K562 (cell line): ENCODE results near the gene PPP2R2B. TPM values are rescaled to one million over a fixed set of nuclear protein-coding genes. Genes with fewer than 3 reads are reported as not detected.

Experiments
- ATAC-seq: fragments of 200-7000 bp; cut with Tn5 transposase; 3 replicates; pipeline ENCODE4 v1.9.1; 2020; ENCODE audit warnings: moderate library complexity
- BruUV-seq: library from RNA; stranded (reverse); fragments of 400-500 nt; replicated peaks from 2 replicates; lab custom pipeline; 2021; lab: Mats Ljungman, UMichigan
- CTCF ChIA-PET: fragments of 300-600 bp; formaldehyde crosslinking; extraction: SDS; loops from one replicate; lab custom pipeline; 2021; ENCODE audit warnings: low intra/inter-chr PET ratio; lab: Yijun Ruan, JAX
- POLR2A ChIA-PET: fragments of 300-600, 350-650 bp; sonication (Branson Sonifier 250); formaldehyde crosslinking; extraction: SDS; loops from one replicate; lab custom pipeline; 2021; ENCODE audit warnings: antibody characterized with exemption, inconsistent platforms; lab: Yijun Ruan, JAX
- DNase-seq, 4 experiments: peaks; one replicate each; pipeline versions ENCODE4 v3.0.0 to v3.0.0-alpha.2; 2011 to 2018; ENCODE audit warnings: low spot score in 3 of 4, mixed read lengths in 3 of 4; ENCODE audit errors: extremely low read depth in 1 of 4
- FAIRE-seq: peaks from 2 replicates; lab custom pipeline; 2011; peaks lifted over from hg19 to GRCh38; lab: Jason Lieb, UNC
- H2AFZ ChIP-seq: 2 replicates; pipeline ENCODE4 v1.6.0; 2011; ENCODE audit warnings: low read depth, low read length, control low read depth, inconsistent platforms
- H3K27ac ChIP-seq: fragments of 200-600 bp; 3 replicates; pipeline ENCODE4 v1.8.0; 2011; ENCODE audit warnings: low read depth, mild to moderate bottlenecking, control low read depth, inconsistent platforms, low read length, moderate library complexity, mixed read lengths; ENCODE audit errors: extremely low read depth
- H3K27me3 ChIP-seq, 2 experiments: fragments of 300-600 bp in 1 of 2; 2 replicates in 1 of 2; 3 replicates in 1 of 2; pipeline versions ENCODE4 v1.6.0 to v1.8.0; 2011; ENCODE audit warnings: inconsistent platforms in 2 of 2, low read length in 2 of 2, mild to moderate bottlenecking in 1 of 2, mixed read lengths in 1 of 2, moderate library complexity in 1 of 2; ENCODE audit not compliant: control insufficient read depth in 2 of 2, insufficient read depth in 2 of 2
- H3K36me3 ChIP-seq: fragments of 300-600 bp; 3 replicates; pipeline ENCODE4 v1.8.0; 2011; ENCODE audit warnings: mild to moderate bottlenecking, low read length, inconsistent platforms; ENCODE audit not compliant: control insufficient read depth, insufficient read depth
- H3K4me1 ChIP-seq, 2 experiments: fragments of 200-600 bp in 1 of 2; replicated peaks in 1 of 2; 2 replicates in 1 of 2; 3 replicates in 1 of 2; pipeline versions ENCODE4 v1.5.1 to v1.8.0; 2011; ENCODE audit warnings: inconsistent platforms in 2 of 2, low read length in 2 of 2, mild to moderate bottlenecking in 1 of 2, mixed read lengths in 1 of 2, moderate library complexity in 1 of 2; ENCODE audit not compliant: control insufficient read depth in 2 of 2, insufficient read depth in 2 of 2
- H3K4me2 ChIP-seq: 2 replicates; pipeline ENCODE4 v1.6.1; 2011; ENCODE audit warnings: low read length, control low read depth, inconsistent platforms, mixed read lengths; ENCODE audit not compliant: insufficient read depth
- H3K4me3 ChIP-seq: fragments of 200-600 bp; sonication (generic), shearing (Covaris generic); 2 replicates; pipeline ENCODE4 v1.5.1; 2016; ENCODE audit warnings: control low read depth, inconsistent platforms
- H3K79me2 ChIP-seq: fragments of 200-600 bp; 3 replicates; pipeline ENCODE4 v1.8.0; 2011; ENCODE audit warnings: low read length, inconsistent platforms; ENCODE audit not compliant: control insufficient read depth, insufficient read depth
- H3K9ac ChIP-seq, 2 experiments: 2 replicates each; pipeline versions ENCODE4 v1.6.0 to v1.6.1; 2011; ENCODE audit warnings: low read depth in 2 of 2, low read length in 2 of 2, control low read depth in 1 of 2, inconsistent platforms in 1 of 2, mild to moderate bottlenecking in 1 of 2, mixed read lengths in 1 of 2; ENCODE audit not compliant: insufficient read depth in 1 of 2
- H3K9me1 ChIP-seq: one replicate; pipeline ENCODE4 v1.6.0; 2011; ENCODE audit warnings: inconsistent platforms, mild to moderate bottlenecking, low read length, moderate library complexity; ENCODE audit not compliant: control insufficient read depth, insufficient read depth
- H3K9me3 ChIP-seq: replicated peaks from 2 replicates; pipeline ENCODE4 v1.5.1; 2011; ENCODE audit warnings: low read depth, low read length, inconsistent platforms; ENCODE audit not compliant: control insufficient read depth, insufficient read depth
- H4K20me1 ChIP-seq: replicated peaks from 2 replicates; pipeline ENCODE4 v1.6.1; 2011; ENCODE audit warnings: low read length, inconsistent platforms, mixed read lengths; ENCODE audit not compliant: control insufficient read depth, insufficient read depth
- NFIC ChIP-seq: fragments of 450-650 bp; IDR thresholded peaks from 2 replicates; pipeline ENCODE4 v1.6.1; 2017; ENCODE audit warnings: mild to moderate bottlenecking, inconsistent platforms
- RERE ChIP-seq: sonication (generic); formaldehyde crosslinking; IDR thresholded peaks from 2 replicates; pipeline ENCODE4 v1.8.0; 2023; ENCODE audit warnings: missing genetic modification reagents, mild to moderate bottlenecking, borderline replicate concordance
- THAP12 ChIP-seq: fragments of 250-450 bp; sonication (Bioruptor Pico); IDR thresholded peaks from 2 replicates; pipeline ENCODE4 v1.9.0; 2021; ENCODE audit warnings: mild to moderate bottlenecking, inconsistent platforms
- ZEB2 ChIP-seq: fragments of 450-650 bp; IDR thresholded peaks from 2 replicates; pipeline ENCODE4 v1.6.1; 2016
- ZFP36 ChIP-seq: fragments of 150-350 bp; IDR thresholded peaks from 2 replicates; pipeline ENCODE4 v1.6.1; 2018; ENCODE audit warnings: low read length, low read depth; ENCODE audit not compliant: partially characterized antibody
- WGBS: fragments of 100-300 bp; shearing (Covaris generic); methylation state at CpG from one replicate; pipeline ENCODE4 v1.1.6; 2016; ENCODE audit warnings: low coverage, mixed read lengths; ENCODE audit not compliant: insufficient coverage; ENCODE audit errors: missing lambda C conversion rate; 5-methylcytosine and 5-hydroxymethylcytosine counted together
- in situ Hi-C: fragments of 300-500 bp; cut with MboI; formaldehyde crosslinking; loops from 4 replicates; pipeline ENCODE4 v1.15.0; 2018; ENCODE audit warnings: inconsistent platforms, mixed read lengths
- intact Hi-C: fragments of 100-400 bp; cut with micrococcal nuclease; formaldehyde crosslinking; loops from 2 replicates; pipeline ENCODE4 v1.14.2; 2022
- polyA plus RNA-seq, 8 experiments: library from polyadenylated mRNA; depleted of rRNA in 4 of 8; stranded (reverse) in 5 of 8; unstranded in 3 of 8; fragments of >200 nt; fragmentation: Nextera tagmentation in 2 of 8; fragmentation: Illumina TruSeq in 1 of 8; extraction: Ambion mirVana in 2 of 8; extraction: Trizol in 1 of 8; gene quantifications; 2 replicates each; pipeline versions ENCODE4 v1.2.1 to v1.2.3, GENCODE V29; 2011 to 2014; ENCODE audit warnings: inconsistent platforms in 1 of 8, missing spikeins in 1 of 8
- total RNA-seq, 7 experiments: library from RNA; depleted of rRNA in 6 of 7; stranded (reverse); fragments of >200 nt in 6 of 7; fragmentation: Illumina TruSeq in 2 of 7; extraction: Trizol in 2 of 7; gene quantifications; 2 replicates each; pipeline versions ENCODE4 v1.2.1 to v1.2.3, GENCODE V29; 2011 to 2021; ENCODE audit warnings: low replicate concordance in 1 of 7

The PPP2R2B gene
- total and polyA plus RNA-seq, 9 of the 15 experiments (the other 6 are each of a cell fraction or from before 2014, with no cell fraction given): not detected

GRCh38 chr5:146732962-146733361 lies 145.6 kb downstream of the PPP2R2B start:
- ChIA-PET CTCF (no interaction called here), POLR2A (no interaction called here)

GRCh38 chr5:146731909-146732659 lies 146.5 kb downstream of the PPP2R2B start:
- no TSS peak for BruUV-seq
- no peak overlapping the region for H3K9ac ChIP-seq
- in situ Hi-C loops: no loop called here
- H3K9me3 ChIP-seq: no peaks in the 10 kb centered on the region; the same call in 1 of the 2 replicates
- H3K4me2 ChIP-seq: no peak overlapping the region
- H3K27me3 ChIP-seq: no peaks in the 10 kb centered on the region
- no peak overlapping the region for H3K27ac ChIP-seq
- no peak for ATAC-seq
- no peaks in the 10 kb centered on the region for H3K36me3 ChIP-seq
- H4K20me1 ChIP-seq: no peaks in the 10 kb centered on the region
- H3K79me2 ChIP-seq: no peaks in the 10 kb centered on the region
- WGBS: 1% methylated on average over 5 of the region's 5 CpGs
- no peak for DNase-seq
- intact Hi-C loops: no loop called here
- CTCF ChIA-PET: no interaction called here
- no peaks in the 10 kb centered on the region for H3K4me1 ChIP-seq
- H2AFZ ChIP-seq: no peak overlapping the region
- no peak overlapping the region for H3K4me3 ChIP-seq
- H3K9me1 ChIP-seq: no peaks in the 10 kb centered on the region
- POLR2A ChIA-PET: no interaction called here
- FAIRE-seq: no peak
- TF ChIP-seq ZFP36 (no peak), THAP12 (CRISPR knock-in tag) (no peak), RERE (no peak)

More at GRCh38 chr5:146732962-146733361, 145.6 kb downstream of the PPP2R2B start:
- no peaks in the 10 kb centered on the region for H3K4me1 ChIP-seq
- TF ChIP-seq NFIC: no peak
- no peak for TF ChIP-seq ZEB2
- no peaks in the 10 kb centered on the region for H3K79me2 ChIP-seq
- no peak overlapping the region for H2AFZ ChIP-seq
- no peak overlapping the region for H3K27ac ChIP-seq
- H3K9ac ChIP-seq: no peak overlapping the region
- no peaks in the 10 kb centered on the region for H3K27me3 ChIP-seq
- no peak for DNase-seq
- in situ Hi-C loops: no loop called here
- 0% methylated on average over 3 of the region's 3 CpGs for WGBS
- no peak for FAIRE-seq
- no peaks in the 10 kb centered on the region; the same call in 1 of the 2 replicates for H3K9me3 ChIP-seq
- no peaks in the 10 kb centered on the region for H3K36me3 ChIP-seq
- ATAC-seq: no peak
- no peak overlapping the region for H3K4me3 ChIP-seq
- intact Hi-C loops: no loop called here
- no TSS peak for BruUV-seq
- H3K9me1 ChIP-seq: no peaks in the 10 kb centered on the region
- H4K20me1 ChIP-seq: no peaks in the 10 kb centered on the region
- H3K4me2 ChIP-seq: no peak overlapping the region
